COLO829 (cell line): Measurements from ENCODE around the gene GRAMD1B.
A peak's percentile ranks its signal among the peaks of the same experiment; 100 is the strongest.
"Not testable (repeated sequence)": the region's sequence is repeated elsewhere in the genome, so short reads cannot be mapped to it uniquely, and the experiment has no call there.

Experiments used
- DNase-seq: peaks from one replicate; pipeline ENCODE4 v3.0.0; 2012; ENCODE audit warnings: low spot score

Gene GRAMD1B

GRCh38 chr11:123567466-123567865, 137.4 kb downstream of the GRAMD1B start:
- DNase-seq: no peak

GRCh38 chr11:123568367-123568870, 138.3 kb downstream of the GRAMD1B start:
- no peak for DNase-seq

- DNase-seq: no peak
Measured at GRCh38 chr11:123569393-123569792, 139.3 kb downstream of the GRAMD1B start.

- no peak for DNase-seq
Measured at GRCh38 chr11:123570939-123571580, 141.0 kb downstream of the GRAMD1B start.

- DNase-seq: not testable (repeated sequence)
Measured at GRCh38 chr11:123572791-123573190, 142.7 kb downstream of the GRAMD1B start.

- no peak for DNase-seq
Measured at GRCh38 chr11:123573286-123573685, 143.2 kb downstream of the GRAMD1B start.

- no peak for DNase-seq
Measured at GRCh38 chr11:123575441-123575840, 145.4 kb downstream of the GRAMD1B start.

- DNase-seq: no peak
Measured at GRCh38 chr11:123576082-123576481, 146.0 kb downstream of the GRAMD1B start.

GRCh38 chr11:123576501-123576900, 146.4 kb downstream of the GRAMD1B start:
- no peak for DNase-seq

- peak; percentile 48 for DNase-seq
Measured at GRCh38 chr11:123577081-123577598, 147.1 kb downstream of the GRAMD1B start.

- DNase-seq: no peak
Measured at GRCh38 chr11:123578778-123579481, 148.9 kb downstream of the GRAMD1B start.

GRCh38 chr11:123579482-123579812, 149.4 kb downstream of the GRAMD1B start:
- no peak for DNase-seq

- DNase-seq: no peak
Measured at GRCh38 chr11:123580137-123580536, 150.1 kb downstream of the GRAMD1B start.

GRCh38 chr11:123580557-123581275, 150.6 kb downstream of the GRAMD1B start:
- DNase-seq: peak; percentile 39

- no peak for DNase-seq
Measured at GRCh38 chr11:123581651-123582399, 151.8 kb downstream of the GRAMD1B start.

GRCh38 chr11:123582992-123583504, 153.0 kb downstream of the GRAMD1B start:
- DNase-seq: no peak

- DNase-seq: no peak
Measured at GRCh38 chr11:123584186-123584585, 154.1 kb downstream of the GRAMD1B start.

- no peak for DNase-seq
Measured at GRCh38 chr11:123584737-123585136, 154.7 kb downstream of the GRAMD1B start.

- no peak for DNase-seq
Measured at GRCh38 chr11:123585206-123585605, 155.1 kb downstream of the GRAMD1B start.

- no peak for DNase-seq
Measured at GRCh38 chr11:123585706-123586105, 155.6 kb downstream of the GRAMD1B start.

GRCh38 chr11:123586568-123586967, 156.5 kb downstream of the GRAMD1B start:
- DNase-seq: no peak

GRCh38 chr11:123587044-123587443, 157.0 kb downstream of the GRAMD1B start:
- DNase-seq: no peak
